HG02763 (cell line): Measurements from ENCODE around the gene CTDP1.

ENCODE experiments used
- ATAC-seq: cut with Tn5 transposase; IDR thresholded peaks from one replicate; pipeline ENCODE4 v1.9.1; 2021; ENCODE audit warnings: mild to moderate bottlenecking, moderate library complexity; ENCODE audit not compliant: unreplicated experiment

Gene CTDP1, protein sequence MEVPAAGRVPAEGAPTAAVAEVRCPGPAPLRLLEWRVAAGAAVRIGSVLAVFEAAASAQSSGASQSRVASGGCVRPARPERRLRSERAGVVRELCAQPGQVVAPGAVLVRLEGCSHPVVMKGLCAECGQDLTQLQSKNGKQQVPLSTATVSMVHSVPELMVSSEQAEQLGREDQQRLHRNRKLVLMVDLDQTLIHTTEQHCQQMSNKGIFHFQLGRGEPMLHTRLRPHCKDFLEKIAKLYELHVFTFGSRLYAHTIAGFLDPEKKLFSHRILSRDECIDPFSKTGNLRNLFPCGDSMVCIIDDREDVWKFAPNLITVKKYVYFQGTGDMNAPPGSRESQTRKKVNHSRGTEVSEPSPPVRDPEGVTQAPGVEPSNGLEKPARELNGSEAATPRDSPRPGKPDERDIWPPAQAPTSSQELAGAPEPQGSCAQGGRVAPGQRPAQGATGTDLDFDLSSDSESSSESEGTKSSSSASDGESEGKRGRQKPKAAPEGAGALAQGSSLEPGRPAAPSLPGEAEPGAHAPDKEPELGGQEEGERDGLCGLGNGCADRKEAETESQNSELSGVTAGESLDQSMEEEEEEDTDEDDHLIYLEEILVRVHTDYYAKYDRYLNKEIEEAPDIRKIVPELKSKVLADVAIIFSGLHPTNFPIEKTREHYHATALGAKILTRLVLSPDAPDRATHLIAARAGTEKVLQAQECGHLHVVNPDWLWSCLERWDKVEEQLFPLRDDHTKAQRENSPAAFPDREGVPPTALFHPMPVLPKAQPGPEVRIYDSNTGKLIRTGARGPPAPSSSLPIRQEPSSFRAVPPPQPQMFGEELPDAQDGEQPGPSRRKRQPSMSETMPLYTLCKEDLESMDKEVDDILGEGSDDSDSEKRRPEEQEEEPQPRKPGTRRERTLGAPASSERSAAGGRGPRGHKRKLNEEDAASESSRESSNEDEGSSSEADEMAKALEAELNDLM

DNA sequence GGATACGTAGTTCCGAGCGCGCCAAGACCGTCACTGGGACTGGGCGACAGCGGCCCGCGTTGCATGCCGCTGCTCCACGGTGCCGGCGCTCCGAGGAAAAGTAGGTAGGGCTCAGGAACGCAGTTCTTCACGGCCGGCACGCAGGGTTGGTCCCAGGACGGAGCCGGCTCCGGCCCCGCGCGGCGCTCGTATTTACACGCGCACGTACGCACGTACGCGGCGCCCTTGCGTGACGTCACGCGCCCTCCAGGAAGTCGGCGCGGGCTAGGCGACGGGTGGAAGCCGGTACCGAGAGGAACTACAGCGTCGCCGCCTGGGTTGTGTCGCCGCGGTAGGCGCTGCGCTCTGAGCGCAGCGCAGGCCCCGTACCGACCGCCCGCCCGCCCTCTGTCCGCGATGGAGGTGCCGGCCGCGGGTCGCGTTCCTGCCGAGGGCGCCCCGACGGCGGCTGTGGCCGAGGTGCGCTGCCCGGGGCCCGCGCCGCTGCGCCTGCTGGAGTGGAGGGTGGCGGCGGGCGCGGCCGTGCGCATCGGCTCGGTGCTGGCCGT is at the start of gene CTDP1:
CTDP1 (plus strand) TSS at position 252 of the 548 bp plus-strand sequence; CDS start at position 397, 145 bp downstream.
- peak; percentile 70 for ATAC-seq

DNA sequence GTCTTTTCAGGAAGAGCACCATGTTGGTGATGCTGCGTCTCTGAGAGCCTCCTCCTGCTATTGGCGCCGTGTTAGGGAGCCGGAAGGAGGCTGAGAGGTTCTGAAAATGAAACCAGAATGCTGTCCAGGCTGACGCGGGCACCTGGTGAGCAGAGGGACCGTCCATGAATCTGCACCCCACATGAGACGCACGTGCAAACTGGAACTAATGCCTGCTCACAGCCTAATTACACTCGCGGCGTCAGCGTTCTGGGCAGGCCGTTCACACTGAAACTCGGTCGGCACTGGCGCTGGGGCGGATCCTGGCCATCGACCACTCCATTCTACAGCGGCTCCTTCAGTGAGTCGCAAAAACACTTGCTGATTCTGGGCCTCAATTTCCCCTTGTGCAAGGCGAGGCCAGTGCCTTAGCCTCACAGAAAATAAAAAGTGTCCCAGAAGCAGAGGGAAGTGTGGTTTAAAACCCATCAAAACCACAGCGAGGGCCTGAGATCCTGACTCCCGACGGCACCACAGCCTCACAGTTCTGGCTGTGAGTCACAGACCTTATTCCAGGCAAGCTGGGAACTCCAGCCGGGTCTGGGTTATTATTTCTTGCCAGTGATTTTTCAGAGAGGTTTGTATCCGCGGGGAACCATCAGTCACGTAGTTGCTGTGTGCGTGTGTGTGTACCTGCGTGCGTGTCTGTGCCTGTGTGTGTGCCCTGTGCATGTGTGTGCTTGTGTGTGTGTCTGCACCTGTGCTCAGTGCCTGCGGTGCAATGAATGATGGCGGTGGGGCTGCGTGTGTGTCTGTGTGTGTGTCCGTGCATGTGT is 49.1 kb upstream of the CTDP1 start:
- ATAC-seq: no peak

DNA sequence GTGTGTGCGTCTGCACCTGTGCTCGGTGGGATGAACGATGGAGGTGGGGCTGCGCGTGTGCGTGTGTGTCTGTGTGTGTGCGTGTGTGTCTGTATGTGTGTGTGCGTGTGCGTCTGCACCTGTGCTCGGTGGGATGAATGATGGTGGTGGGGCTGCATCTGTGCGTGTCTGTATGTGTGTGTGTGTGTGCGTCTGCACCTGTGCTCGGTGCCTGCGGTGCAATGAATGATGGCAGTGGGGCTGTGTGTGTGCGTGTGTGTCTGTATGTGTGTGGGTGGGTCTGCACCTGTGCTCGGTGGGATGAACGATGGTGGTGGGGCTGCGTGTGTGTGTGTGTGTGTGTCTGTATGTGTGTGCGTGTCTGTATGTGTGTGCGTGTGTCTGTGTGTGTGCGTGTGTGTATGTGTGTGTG is 48.5 kb upstream of the CTDP1 start:
- ATAC-seq: no peak

DNA sequence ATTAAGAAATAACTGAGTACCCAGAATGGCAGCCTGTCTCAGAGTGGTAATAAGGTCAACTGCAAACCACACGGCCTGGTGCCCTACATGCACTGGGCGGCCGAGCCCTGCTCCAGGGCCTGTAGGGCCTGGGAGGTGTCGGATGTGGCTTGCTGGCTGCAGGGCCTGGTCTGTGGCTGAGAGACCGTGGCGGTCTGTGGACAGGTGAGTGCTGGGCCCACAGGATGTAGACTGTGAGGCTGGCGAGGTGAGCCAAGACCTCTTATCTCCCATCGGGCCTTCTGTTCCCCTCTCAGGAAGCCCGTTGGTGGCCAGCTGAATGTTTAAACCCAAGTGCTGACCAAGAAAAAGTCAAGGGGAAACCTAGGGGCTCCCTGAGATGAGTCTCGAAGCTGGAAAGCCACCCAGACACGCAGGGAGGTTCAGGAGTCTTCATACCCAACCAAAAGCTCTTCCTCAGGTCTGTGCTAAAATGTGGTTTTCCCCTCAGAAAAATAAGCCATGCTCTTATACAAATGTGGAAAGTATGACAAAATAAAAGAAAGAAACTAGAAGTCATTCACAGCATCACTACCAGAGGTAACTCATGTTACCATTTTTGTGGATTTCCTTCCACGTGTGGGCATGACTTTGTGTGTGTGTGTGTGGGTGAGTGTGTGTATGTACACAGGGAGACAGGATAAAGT is 47.7 kb upstream of the CTDP1 start:
- no peak for ATAC-seq

DNA sequence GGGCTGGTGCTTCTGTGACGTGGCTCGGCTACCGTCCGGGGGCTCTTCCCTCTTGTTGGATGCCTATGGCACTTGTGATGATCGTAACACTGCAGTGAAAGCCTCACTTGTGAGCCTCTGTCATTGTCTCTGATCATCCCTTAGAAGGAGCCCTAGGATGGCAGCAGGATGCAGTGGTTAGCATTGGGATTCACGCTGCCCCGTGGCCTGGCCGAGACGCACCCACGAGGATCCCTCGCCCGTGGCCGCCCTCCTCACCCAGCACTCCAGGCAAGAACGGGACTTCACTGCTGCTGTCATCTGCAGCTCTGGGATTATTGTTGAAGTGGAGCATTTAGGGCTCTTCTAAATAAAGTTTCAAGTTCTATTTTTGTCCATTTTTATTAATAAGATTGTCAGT is 46.8 kb upstream of the CTDP1 start:
- no peak for ATAC-seq

DNA sequence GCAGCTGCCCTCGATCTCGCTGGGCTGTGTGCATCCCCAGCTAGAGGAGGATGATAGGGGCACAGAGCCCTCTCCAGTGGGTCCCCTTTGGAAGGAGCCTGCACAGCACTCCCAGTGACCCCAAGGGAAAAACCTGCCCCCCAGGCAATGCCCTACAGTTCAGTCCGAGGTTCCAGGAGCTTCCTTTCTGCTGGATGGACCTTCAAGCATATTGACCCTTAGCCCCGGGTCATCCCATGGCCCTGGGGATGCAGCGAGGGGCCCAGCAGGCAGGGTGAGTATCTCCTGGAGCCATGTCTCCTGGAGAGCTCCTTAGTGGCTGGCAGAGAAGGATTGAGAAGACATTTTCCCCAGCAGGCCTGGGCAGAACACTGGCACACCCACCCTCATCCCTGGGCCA is 45.4 kb upstream of the CTDP1 start:
- no peak for ATAC-seq

DNA sequence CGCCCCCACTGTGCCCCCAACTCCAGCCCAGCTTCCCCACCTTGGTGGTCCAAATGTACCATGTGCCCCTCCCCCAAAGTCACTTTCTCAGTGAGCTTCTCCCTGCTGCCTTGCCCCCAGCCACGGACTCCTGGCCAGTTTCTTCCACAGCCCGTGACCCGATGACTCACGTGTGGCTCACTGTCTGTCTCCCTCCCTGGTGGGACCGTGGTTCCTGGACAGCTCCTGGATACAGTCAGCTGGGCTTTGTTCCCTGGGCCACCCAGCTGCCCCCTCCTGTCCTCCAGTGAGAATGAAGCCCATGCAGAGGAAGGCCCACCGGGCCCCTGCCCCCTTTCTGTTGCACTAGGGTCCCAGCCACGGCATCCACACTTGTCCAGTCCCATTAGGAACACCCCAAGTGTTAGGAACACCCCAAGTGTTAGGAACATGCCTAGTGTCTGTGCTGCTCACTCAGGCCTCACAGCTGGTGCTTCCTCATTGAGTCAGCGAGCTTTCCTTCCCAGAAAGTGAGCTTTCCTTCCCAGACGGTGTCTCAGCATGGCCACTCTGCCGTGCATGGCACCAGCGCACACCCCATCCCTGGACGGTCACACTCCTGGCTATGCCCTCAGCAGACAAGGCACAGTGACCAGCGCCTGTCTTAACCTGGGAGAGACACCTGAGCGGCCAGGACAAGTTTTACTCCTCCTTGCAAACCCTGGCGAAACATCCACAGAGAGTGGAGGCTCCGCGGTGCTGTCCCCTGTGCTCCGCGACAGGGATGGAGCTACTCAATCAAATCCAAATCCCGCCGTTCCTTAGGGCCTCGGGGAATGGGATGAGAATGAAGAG is 44.8 kb upstream of the CTDP1 start:
- no peak for ATAC-seq

DNA sequence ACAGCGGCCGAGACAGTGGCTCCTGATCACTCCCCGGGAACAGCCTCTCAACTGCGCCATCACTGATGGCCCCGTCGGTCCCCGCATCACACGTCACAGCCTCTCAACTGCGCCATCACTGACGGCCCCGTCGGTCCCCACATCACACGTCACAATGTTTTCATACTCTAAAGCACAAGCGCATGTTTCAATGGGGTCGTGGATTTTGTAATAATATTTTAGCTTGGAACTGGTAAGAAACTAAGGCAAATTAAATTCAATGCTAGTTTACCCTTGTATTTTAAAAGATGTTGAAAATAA is 44.2 kb upstream of the CTDP1 start:
- ATAC-seq: no peak

DNA sequence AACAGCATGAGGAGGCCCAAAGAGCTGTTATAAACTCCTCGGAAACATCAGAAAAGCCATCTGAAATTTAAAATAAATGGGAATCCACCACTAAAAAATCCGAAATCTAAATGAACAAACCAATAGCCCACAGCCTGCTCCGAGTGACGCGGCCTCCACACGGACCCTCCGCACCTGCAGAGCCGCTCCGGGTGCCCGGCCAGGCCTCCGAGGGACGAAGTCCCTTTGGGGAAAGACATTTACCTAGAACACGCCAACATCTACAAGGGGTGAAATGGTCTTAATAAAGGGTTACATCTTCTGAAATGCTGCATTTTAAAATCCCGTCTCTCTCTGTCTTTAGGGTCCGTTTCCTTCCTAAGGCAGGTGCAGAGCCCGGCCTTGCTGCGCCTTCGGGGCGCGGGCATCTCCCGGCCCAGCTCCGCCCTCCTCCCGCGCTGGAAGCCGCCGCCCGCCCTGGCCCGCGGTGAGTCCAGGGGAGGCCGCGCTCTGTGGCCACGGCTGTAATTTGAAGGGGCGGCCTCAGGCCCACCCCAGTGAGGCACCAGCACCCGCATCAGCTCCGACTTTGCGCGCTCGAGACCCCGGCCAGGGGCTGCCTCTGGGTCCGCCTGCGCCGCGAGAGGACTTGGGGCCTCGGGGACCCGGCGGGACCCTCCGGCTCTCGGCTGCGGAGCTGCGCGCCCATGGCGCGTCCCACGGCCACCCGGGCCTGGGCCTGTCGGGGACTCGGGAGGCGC is 42.3 kb upstream of the CTDP1 start:
- no peak for ATAC-seq

DNA sequence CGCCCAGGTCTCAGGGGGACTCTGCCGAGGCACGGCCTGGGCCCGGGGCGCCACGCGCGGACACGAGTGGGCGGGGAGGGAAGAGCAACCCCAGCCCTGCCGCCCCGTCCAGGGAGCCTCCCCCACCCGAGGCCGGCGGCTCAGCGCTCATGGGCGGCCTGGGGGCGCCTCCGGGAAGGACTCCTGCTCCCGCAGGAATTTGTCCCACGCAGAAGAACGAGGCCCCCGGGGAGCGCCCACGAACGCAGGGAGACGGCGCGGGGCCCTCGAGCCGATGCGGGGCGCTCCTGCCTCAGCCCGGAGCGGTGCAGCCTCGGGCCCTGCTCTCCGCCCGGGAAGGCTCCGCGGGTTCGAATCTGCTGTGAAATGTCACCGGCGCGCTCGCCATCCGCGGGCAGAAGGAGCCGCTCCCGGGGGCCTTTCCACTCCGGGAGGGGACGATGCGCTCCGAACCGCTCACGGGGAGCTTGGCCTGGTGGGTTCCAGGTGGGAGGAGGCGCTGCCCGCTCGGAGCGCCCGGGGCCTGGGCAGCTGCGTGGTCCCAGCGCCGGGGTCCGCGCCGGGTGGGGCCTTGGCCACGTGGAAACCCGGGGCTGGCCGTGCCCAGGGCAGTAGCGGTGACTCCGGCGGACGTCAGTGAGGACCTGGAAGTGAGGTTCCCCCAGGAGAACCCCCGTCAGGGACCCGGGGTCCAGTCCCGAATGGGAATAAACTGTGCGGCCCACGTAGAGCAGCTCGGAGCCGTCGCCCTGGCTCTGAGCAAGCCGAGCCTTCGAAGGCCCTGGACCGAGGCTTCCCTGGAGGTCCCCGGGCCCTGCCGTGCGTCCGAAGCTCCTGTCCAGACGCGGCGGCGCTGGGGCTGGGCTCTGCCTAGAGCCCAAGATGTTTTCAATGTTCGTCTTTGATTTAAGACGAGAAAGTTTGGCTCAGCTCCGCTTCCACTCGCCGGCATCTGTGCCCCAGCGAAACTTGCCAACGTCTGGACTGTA is 41.4 kb upstream of the CTDP1 start:
- no peak for ATAC-seq

DNA sequence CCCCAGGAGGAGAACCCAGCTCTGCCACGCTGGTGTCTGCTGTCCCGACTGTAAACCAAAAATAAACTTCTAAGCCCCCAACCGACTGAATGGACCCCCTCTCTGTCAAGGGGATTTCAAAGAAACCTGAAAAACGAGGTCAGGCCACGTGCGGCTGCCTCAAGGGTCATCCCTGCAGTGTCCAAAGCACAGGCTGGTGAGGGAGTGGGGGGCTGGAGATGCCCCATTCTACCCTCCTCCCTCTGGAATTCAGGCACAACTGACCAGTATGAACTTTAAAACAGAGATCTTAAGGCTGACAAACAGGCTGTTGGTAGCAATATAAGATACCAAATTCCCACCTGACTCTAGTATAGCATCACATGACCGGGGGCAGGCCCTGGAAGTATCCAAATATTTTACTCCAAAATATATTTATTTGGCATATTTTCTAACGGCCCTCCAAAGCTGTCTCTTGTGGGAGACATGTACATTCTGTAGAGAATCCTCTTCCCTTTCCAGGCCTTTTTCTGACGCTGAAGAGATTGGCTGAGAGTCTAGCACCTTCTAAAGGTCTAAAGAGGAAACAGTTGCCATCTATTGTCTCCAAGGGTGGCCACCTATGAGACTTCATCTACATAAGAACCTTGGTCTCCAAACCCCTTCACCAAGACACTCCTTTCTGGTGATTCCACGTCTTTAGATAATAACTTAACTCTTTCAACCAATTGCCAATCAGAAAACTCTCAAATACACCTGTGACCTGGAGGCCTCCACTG is 40.4 kb upstream of the CTDP1 start:
- ATAC-seq: no peak

DNA sequence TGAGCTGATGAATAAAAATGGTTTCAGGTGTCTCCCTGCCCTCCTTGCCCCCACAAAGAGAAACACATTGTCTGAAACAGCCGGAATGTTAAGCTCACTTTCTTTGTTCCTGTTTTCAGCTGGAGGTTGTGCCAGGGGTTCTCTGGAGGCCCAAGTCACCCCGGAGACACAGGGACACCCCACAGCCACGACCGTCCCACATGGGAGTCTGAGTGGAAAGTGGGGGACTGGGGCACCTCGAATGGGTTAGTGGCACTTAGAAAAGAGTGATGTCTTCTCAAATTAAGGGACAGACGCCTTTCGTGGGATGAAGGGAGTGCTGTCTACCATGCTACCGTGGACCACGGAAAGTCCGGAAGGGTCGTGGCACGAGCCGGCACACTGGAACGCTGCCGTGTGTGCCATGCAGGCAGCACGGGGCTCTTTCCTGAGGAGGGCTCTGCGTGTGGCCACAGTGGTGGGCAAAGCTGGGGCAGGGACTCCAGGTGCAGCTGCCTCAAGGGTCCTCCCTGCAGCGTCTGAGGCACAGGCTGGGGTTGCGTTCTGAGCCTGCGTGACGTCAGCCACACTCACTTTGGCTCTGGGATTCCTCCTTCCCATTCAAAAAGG is 39.4 kb upstream of the CTDP1 start:
- no peak for ATAC-seq

DNA sequence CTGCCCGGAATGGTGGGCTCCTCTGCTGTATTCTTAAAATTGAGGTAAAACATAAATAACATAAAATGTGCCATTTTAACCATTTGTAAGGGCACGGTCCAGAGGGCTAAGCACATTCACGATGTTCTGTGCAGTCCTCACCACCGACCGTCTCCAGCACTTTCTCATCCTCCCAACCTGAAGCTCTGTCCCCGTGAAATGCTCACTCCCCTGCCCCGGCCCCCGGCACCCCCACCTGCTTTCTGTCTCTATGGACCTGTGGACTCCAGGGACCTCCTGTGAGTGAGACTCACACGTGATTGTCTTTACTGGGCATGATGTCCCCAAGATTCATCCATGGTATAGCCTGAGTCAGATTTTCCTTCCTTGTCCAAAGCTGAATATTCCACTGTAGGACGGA is 38.7 kb upstream of the CTDP1 start:
- no peak for ATAC-seq

DNA sequence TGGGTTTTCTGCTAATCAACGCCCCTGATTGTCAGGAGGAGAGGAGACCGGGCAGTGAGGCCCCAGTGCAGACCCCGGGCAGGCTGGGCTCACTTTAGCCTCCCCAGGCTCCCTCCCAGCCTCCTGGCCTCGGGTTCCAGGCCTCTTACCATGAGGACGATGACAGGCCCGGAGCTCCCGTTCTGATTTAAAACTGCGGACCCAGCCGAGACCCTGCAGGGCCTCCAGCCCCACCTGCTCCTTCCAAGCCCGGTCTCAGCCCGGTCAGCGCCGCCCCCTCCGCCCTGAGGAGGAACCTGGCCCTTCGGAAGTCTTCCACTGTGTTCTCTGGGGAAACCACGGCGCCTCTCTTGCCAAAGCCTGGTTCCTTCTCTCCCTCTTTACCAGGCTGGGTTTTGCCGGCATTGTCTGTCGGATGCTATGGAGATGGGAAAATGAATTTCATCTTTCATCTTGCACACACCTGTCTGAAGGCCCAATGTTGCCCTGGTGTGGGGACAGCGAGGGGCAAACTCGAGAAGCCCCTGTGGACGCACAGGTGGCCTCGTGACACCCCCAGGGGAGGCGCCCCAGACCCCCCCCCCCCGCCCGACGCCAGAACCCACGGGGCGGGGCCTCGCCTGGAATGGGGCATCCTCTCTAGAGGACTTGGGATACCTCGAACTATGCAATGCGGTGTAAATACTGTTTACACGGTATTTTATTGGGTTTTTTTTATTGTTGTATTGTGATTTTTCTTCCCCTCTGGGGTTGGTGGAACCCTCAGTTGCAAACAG is 37.7 kb upstream of the CTDP1 start:
- no peak for ATAC-seq

DNA sequence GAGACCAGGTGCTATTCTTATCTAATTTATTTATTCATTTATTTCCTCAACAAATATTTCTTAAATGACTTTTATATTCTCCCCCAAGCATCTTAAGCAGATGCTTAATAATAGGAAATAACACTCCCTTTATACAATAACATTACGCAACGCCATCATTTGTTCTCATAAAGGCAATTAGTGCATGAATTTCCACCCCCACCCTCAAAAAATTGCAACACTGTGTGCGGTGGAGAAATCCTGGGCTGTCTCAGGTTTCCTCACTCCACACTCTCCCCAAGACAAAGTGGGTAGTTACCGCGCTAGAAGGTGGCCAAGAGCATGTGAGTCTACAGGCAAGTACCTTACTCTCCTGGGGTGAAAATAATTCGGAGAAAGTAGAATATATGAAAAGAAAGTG is 37.0 kb upstream of the CTDP1 start:
- no peak for ATAC-seq
